ENCODE data around the gene TENM4.

- TF ChIP-seq CTCF (IDR thresholded peaks at IDR 0.05 in 4 of 5, conservative IDR thresholded peaks at IDR 0.05 in 1 of 5) (no peak), POLR2A (IDR thresholded peaks at IDR 0.05) (no peak)
Measured at GRCh38 chr11:79388201-79388600, 52.6 kb downstream of the TENM4 start.

Data from gastrocnemius medialis (tissue), 4 donors.